Lower leg skin (tissue), 3 donors: Measurements from ENCODE around the gene TANC1.

Source experiments
- CTCF ChIP-seq, 3 donors: fragments of 450-650 bp; IDR thresholded peaks; one replicate each; pipeline ENCODE4 v1.5.1; 2016; ENCODE audit warnings: antibody characterized with exemption in 3 of 3, mild to moderate bottlenecking in 3 of 3, moderate library complexity in 2 of 3
- POLR2A ChIP-seq, 2 donors: fragments of 450-650 bp; IDR thresholded peaks; one replicate each; pipeline ENCODE4 v1.6.1; 2016 to 2017; ENCODE audit warnings: antibody characterized with exemption in 2 of 2, mild to moderate bottlenecking in 1 of 2, moderate library complexity in 1 of 2

- no peak for TF ChIP-seq CTCF (IDR thresholded peaks at IDR 0.05)
- TF ChIP-seq POLR2A (IDR thresholded peaks at IDR 0.05), result no peak
Measured at GRCh38 chr2:159094173-159094737, 125.8 kb downstream of the TANC1 start.
